ENCODE results near the gene TNFRSF14. TPM values are rescaled to one million over a fixed set of nuclear protein-coding genes. Genes with fewer than 3 reads are reported as not detected.

TNFRSF14 gene
- total and polyA plus RNA-seq, 2 of the 13 experiments (the other 11 are each of a cell fraction or from before 2014, with no cell fraction given): 11.9 to 49.9 TPM

DNA sequence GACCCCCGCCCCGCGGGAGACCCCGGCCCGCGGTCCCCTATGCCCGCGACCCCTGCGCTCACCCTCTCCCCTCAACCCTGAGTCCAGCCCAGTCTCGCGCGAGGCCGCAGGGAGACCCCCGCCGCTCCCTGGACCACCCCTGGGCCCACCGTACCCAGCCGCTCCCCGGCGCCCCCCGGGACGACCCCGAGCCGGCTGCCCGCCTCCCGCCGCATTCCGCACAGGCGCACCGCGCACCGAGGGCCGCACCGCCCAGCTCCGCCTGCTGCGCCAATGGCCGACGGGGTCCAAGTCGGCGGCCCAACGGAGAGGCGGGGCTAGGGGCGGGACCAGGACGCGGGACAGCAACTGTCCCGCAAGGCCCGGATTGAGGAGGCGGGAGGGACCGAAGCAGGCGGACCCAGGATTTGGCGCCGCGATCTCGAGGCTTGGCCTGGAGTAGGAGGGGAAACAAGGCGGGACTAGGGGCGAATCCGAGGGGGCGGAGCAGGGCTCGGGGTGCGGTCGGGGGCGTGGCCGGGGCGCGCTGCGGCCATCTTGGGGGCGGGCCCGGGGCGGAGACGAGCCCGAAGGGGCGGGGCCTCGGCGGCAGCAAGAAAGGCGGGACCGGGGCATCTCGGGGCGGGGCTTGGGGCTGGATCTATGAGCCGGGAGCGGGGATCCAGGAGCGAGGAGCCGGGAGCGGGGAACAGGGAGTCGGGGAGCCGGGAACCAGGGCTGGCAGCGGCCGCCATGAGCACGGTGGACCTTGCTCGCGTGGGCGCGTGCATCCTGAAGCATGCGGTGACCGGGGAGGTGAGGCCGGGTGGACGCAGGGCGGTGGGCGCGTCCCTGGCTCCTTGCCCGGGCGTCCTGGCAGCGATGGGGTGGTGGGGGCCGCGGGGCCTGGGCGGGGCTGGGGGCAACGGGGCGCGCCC lies 30.2 kb downstream of the TNFRSF14 start, which contains the start of gene PRXL2B (continued):
- TF ChIP-seq RXRA (CRISPR knock-in tag; IDR thresholded peaks at IDR 0.05) (peak; percentile 12; the same call in 1 of the 2 replicates), ZNF484 (CRISPR knock-in tag; IDR thresholded peaks at IDR 0.05; ENCODE audit: borderline replicate concordance, low read depth) (no peak), E2F1 (CRISPR knock-in tag; IDR thresholded peaks at IDR 0.05) (no peak), REL (CRISPR knock-in tag; conservative IDR thresholded peaks at IDR 0.05) (no peak), REXO4 (CRISPR knock-in tag; IDR thresholded peaks at IDR 0.05; ENCODE audit: borderline replicate concordance) (no peak), ZNF12 (CRISPR knock-in tag; IDR thresholded peaks at IDR 0.05) (no peak), MAFF (IDR thresholded peaks at IDR 0.05; ENCODE audit: low read depth, low read length) (no peak), ZFYVE20 (CRISPR knock-in tag; IDR thresholded peaks at IDR 0.05; ENCODE audit: borderline replicate concordance, low read depth) (no peak), EHMT2 (IDR thresholded peaks at IDR 0.05; ENCODE audit: borderline replicate concordance, low read depth, low read length) (no peak), GMEB2 (CRISPR knock-in tag; IDR thresholded peaks at IDR 0.05; ENCODE audit: low read depth) (no peak), ZNF704 (CRISPR knock-in tag; IDR thresholded peaks at IDR 0.05; ENCODE audit: borderline replicate concordance) (no peak), ZFP36 (IDR thresholded peaks at IDR 0.05; ENCODE audit: borderline replicate concordance, low read depth, low read length, partially characterized antibody) (no peak), ZNF441 (CRISPR knock-in tag; IDR thresholded peaks at IDR 0.05; ENCODE audit: borderline replicate concordance) (peak; percentile 50; the same call in 1 of the 2 replicates), ZNF282 (IDR thresholded peaks at IDR 0.05; ENCODE audit: partially characterized antibody) (no peak), STAG1 (CRISPR knock-in tag; IDR thresholded peaks at IDR 0.05) (no peak), ZNF354B (CRISPR knock-in tag; IDR thresholded peaks at IDR 0.05) (no peak), CC2D1A (CRISPR knock-in tag; IDR thresholded peaks at IDR 0.05) (no peak), SUZ12 (IDR thresholded peaks at IDR 0.05; ENCODE audit: low read depth, low read length) (no peak), JARID2 (CRISPR knock-in tag; IDR thresholded peaks at IDR 0.05; ENCODE audit: insufficient replicate concordance) (no peak), ZNF543 (CRISPR knock-in tag; IDR thresholded peaks at IDR 0.05) (no peak; the same call in 1 of the 2 replicates), AGO1 (IDR thresholded peaks at IDR 0.05; ENCODE audit: low read depth, low read length, poor library complexity, severe bottlenecking) (no peak), EEA1 (CRISPR knock-in tag; IDR thresholded peaks at IDR 0.05; ENCODE audit: borderline replicate concordance) (no peak), HDAC2 (CRISPR knock-in tag; IDR thresholded peaks at IDR 0.05) (no peak)

Data from HepG2 (cell line).